GM21390 (cell line): ENCODE results near the gene BMX.

Experiments used
- ATAC-seq: cut with Tn5 transposase; IDR thresholded peaks from one replicate; pipeline ENCODE4 v1.9.1; 2021; ENCODE audit not compliant: unreplicated experiment

BMX gene

GRCh38 chrX:15500497-15500966 lies at the start of gene BMX:
BMX (plus strand) TSS chrX:15500807; CDS start chrX:15508354, 7,547 bp downstream.
- ATAC-seq = no peak

DNA sequence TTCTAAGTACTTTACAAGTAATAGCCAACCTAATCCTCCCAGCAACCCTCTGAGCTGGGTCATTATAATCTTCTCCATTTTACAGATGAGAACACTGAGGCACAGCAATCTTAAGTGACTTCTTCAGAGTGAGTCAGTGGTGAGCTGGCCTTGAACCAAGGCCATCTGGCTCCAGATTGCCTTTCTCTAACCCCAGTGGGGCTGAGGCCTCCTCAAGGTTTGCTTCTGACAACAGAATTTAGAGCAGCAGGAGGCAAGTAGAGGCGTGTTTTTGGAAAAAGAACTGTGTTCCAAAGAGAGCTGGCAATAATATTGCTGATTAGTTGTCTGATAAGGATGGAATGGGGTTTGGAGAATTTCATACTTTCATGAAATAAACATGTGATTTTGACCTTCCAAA lies 48.7 kb upstream of the BMX start:
- ATAC-seq = no peak

DNA sequence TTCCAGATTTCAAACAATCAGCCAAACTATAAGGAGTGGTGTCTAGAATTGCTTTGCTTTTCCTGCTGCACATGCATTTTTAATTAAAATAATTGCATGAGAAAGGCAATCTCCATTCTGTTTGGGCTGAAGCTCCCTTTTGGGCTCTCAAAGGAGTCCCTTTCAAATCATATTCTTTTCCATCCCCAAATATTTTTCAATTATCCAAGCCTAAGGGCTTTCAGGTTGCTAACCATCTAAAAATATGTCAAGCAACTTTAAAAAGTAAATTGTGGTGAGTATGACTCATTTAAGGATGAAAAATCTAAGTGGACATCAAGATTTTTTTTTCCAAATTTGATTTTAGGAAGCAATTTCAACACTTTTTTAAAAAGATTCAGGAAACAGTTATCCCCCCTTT lies 35.9 kb upstream of the BMX start:
- no peak for ATAC-seq

DNA sequence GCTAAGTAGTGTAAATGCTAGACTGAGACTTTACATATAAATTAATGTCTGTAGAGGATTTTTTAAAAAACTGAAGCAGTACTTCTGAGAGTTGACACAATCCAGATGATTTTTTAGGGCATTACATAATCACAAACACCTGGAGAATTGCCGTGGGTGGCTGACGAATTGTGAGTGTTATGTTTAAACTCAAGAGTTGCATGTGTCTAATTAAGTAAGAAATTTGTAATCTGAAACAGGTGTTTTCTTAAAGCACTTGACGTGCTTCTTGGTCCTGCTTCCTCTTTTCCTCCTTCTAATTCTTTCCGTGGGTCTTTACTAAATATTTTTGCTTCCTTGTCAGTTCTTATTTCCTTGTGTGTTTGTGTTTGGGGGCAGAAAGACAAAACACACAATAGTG lies 35.3 kb upstream of the BMX start:
- peak; percentile 66 for ATAC-seq

DNA sequence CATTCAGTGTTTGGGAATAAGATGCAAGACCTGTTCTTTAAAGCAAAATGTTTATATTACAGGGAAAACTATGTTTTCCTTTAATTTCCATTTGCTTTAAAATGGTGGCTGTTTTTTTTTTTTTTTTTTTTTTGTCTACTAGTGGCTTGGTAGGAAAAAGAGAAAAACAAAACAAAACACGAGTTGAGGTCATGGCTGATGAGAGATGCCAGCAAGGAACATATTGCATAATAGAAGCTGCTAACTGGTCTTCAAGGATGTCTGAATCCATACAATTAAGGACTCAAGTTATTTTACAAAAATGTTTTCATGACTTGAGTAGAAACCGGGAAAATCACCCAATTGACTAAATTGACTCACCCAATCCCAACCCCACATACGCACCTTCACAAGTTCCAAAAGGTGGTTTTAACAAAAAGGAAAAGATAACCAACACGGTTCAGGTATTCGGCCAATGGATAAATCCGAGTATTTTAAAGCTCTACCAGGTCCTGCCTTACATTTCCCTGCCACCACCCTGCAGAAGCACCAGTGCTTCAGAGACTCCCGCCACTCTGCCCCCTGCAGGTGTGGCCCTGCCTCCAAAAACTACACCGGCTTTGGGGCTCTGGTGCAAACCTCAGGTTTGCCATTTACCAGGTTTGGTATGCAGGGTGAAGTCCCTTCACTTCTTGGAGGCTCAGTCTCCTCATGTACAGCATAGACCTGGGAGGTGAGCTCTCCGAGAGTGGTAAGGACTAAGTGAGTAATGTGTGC lies 34.5 kb upstream of the BMX start:
- ATAC-seq = no peak

GRCh38 chrX:15468036-15468435 lies 32.6 kb upstream of the BMX start:
- ATAC-seq = no peak

GRCh38 chrX:15469613-15470012 lies 31.0 kb upstream of the BMX start:
- no peak for ATAC-seq

DNA sequence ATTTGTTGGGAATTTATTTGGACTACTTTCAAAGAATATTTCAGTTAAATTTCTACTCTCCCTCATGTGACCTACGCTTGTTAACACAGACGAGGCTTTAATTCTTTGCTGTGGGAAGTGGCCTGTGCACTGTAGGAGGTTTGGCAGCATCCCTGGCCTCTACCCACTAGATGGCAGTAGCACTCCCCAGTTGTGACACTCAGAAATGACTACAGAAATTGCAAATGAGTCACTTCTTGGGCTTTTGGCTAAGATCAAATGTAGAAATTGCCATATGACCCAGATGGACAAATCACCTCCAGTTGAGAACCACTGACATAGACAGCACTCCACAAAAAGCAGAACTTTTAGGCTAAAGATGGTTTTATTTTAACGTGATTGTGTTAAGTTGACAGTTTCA lies 29.6 kb upstream of the BMX start:
- ATAC-seq = peak; percentile 79

- ATAC-seq = no peak
Measured at GRCh38 chrX:15472531-15472930, 28.1 kb upstream of the BMX start.

DNA sequence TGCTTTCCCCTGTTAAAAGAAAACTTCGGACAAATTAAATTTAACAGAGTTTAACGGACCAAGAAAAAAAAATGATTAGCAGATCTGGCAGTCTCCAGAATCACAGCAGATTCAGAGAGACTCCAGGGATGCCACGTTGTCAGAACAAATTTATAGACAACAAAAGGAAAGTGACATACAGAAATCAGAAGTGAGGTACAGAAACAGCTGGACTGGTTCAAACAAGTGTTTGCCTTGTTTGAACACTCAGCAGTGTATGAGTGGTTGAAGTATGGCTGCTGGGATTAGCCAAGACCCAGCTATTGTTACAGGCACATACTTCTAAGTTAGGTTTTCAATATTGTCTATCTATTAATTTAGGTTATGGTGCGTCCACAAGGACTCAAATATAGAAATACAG lies 26.6 kb upstream of the BMX start:
- no peak for ATAC-seq

DNA sequence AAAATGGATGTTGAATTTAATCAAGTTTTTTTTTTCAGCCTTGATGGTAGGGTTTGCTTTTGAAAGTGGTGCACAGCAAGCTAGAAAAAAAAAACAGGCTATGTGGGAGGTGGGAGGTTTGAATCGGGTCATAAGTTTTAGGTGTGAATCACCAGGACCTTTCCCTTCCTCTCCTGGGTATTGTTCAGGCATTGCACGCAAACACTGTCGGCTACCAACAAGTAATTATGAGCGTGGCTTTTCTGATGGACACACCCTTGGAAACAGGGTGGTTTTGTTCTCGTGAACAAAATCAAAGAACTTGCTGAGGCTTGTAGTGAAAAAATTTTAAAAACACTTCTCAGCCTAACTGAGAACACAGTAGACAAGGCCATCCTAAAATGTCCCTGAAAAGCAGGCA lies 25.6 kb upstream of the BMX start:
- ATAC-seq = no peak

DNA sequence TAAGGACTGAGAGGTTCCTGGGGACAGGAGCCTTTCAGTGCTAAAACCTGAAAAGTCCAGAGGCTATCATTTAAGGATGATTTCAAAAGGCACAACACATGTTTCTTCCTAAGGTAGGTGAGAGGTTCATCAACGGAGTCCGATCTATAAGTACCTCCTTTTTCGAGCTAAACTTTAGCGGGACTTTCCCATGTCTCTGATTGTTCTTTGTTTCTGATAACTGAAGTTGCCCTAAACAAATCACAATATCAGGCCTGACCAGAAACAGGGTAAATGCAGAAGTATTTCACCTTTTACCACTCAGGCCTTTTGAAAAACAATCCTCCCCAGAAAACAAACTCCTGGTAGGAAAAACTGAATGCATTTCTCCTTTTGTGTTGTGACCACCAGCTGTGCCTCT lies 25.1 kb upstream of the BMX start:
- ATAC-seq = no peak

GRCh38 chrX:15483891-15484290 lies 16.7 kb upstream of the BMX start:
- no peak for ATAC-seq

GRCh38 chrX:15492469-15492868 lies 8.1 kb upstream of the BMX start:
- no peak for ATAC-seq

GRCh38 chrX:15493118-15493962 lies 7.3 kb upstream of the BMX start, which contains the start of gene PIR:
PIR (minus strand) TSS chrX:15493333; CDS start chrX:15491257, 2,076 bp downstream.
- peak; percentile 96 for ATAC-seq

DNA sequence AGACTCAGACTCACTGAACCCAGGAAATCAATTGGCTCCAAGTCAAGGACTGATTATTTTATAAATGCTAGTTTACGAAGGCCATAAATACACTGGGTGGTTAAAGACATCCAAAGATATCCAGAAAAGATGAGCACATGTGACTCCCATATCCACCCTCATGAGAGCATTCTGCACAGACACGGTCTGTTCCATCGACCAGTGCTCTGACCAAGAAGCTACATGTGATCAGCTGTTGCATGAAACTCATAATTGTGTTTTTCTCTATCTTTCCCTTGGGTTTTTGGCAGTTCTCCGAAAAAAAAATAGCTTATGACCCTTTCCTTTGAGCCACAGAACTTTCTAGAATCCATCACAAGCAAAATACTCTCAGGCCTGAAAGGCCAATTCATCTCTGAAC lies 4.8 kb upstream of the BMX start:
- ATAC-seq = no peak

DNA sequence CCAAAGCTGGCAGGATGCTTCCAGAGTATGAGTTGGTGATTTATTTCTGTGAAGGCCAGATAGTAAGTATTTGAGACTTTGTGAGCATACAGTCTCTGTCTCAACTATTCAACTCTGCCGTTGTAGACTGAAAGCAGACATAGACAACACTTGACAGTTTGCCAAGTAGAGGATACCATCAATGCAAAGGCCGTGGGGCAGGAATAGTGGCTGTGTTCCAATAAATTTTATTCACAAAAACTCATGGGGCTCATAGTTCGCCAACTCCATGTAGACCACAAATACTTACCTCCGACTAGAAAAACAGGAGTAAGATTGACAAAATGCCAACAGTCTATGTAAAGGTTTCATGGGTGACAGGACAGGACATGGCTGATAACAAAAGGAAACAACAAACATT lies 3.8 kb upstream of the BMX start:
- ATAC-seq = no peak

GRCh38 chrX:15497865-15498264 lies 2.7 kb upstream of the BMX start:
- ATAC-seq = no peak

- no peak for ATAC-seq
Measured at GRCh38 chrX:15498741-15499140, 1.9 kb upstream of the BMX start.

DNA sequence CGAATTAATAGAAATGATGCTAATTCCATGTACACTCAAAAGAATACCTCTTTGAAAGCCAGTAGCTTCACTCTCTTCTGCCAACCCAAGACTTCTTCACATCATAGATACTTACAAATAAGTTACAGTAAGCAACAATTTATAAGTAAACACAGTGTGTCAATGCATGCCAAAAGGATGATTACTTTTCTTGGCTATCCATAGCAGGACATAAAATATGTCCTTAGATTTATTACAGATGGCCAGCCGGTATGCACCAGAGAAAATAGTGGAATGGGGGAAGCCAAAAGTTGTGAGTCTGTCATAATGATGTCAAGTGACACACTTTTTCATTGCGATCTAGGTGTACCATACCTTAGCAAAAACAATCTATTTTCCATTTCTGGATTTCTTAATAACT lies 631 bp upstream of the BMX start:
- ATAC-seq = no peak

DNA sequence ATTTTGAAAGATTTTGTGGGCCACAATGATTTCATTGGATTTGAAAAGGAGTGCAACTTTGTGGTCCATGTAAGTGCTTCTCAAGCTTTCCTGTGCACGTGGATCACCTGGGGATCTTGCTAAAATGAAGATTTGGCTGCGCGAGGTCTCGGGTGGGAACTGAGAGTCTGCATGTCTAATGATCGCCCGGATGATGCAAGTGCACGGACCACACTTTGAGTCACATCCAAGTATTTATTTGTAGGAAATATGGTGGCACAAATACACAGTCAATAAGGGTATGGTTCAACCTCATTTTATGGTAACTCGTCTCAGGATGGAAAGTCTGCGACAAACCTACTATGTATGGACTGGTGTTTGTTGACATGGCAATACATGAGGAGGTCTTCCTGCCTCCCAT lies 899 bp downstream of the BMX start:
- ATAC-seq = no peak

DNA sequence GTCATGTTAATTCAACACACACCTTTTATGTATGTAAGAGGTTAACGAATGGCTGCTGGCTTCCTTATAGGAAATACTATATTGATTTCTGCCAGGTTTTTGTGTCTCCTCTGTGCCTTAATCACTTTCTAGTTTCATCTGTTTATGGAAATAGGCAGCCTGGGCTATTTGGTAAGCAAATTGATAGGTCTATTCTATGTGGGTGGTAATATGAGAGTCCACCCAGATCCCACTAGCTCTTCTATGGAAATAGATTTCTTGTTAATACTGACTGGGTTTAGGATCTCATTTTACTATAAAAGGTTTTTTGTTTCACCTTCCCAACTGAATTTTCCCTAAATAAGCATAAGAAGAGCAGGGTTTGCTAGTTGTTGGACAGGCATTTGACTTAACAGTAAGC lies 4.1 kb downstream of the BMX start:
- no peak for ATAC-seq
